Measurements from ENCODE around the gene TRAPPC4. TPM values are rescaled to one million over a fixed set of nuclear protein-coding genes. Genes with fewer than 3 reads are reported as not detected.

TRAPPC4 gene
- total and polyA plus RNA-seq, 4 donors = 43.0 to 71.4 (median 54.5) TPM

GRCh38 chr11:119046489-119046888 is 27.9 kb downstream of the TRAPPC4 start:
- WGBS, 2 donors = 96 to 97% methylated on average over 6 of the region's 6 CpGs
- ATAC-seq (ENCODE audit: insufficient read depth, low FRiP score) = no peak

GRCh38 chr11:119047205-119047604 is 28.6 kb downstream of the TRAPPC4 start:
- 87 to 96% methylated on average over 6 of the region's 6 CpGs for WGBS, 2 donors
- no peak overlapping the region for H3K9ac ChIP-seq (ENCODE audit: insufficient read depth in 1 of 2, low read length in 2 of 2)
- DNase-seq = no peak
- no peak overlapping the region for H3K4me3 ChIP-seq
- no peak for ATAC-seq (ENCODE audit: insufficient read depth, low FRiP score)
- no peak overlapping the region for H3K27ac ChIP-seq (ENCODE audit: low read depth in 1 of 2, low read length in 1 of 2)
- H3K9me3 ChIP-seq (ENCODE audit: control insufficient read depth in 4 of 4, insufficient read depth in 3 of 4, low read length in 3 of 4) = no peaks in the 10 kb centered on the region
- no peaks in the 10 kb centered on the region for H3K27me3 ChIP-seq (ENCODE audit: control insufficient read depth in 3 of 3, insufficient read depth in 3 of 3, low read length in 2 of 3)
- peaks cover 32 to 64% (median 38%) of the 10 kb centered on the region in 4 donors for H3K36me3 ChIP-seq (ENCODE audit: control insufficient read depth in 4 of 4, insufficient read depth in 4 of 4, low read length in 4 of 4)
- H3K4me1 ChIP-seq (ENCODE audit: control insufficient read depth in 5 of 5, insufficient read depth in 5 of 5, low read length in 5 of 5) = no peaks in the 10 kb centered on the region
- no peak for TF ChIP-seq CTCF (IDR thresholded peaks at IDR 0.05; ENCODE audit: control extremely low read depth, extremely low read depth)

More at GRCh38 chr11:119046489-119046888, 27.9 kb downstream of the TRAPPC4 start:
- no peak for TF ChIP-seq CTCF (IDR thresholded peaks at IDR 0.05; ENCODE audit: control extremely low read depth, extremely low read depth)
- Histone ChIP-seq H3K9me3 (ENCODE audit: control insufficient read depth in 4 of 4, insufficient read depth in 3 of 4, low read length in 3 of 4) (no peaks in the 10 kb centered on the region), H3K4me1 (ENCODE audit: control insufficient read depth in 5 of 5, insufficient read depth in 5 of 5, low read length in 5 of 5) (no peaks in the 10 kb centered on the region), H3K36me3 (ENCODE audit: control insufficient read depth in 4 of 4, insufficient read depth in 4 of 4, low read length in 4 of 4) (peaks cover 28 to 57% (median 34%) of the 10 kb centered on the region in 4 donors), H3K4me3 (no peak overlapping the region), H3K9ac (ENCODE audit: insufficient read depth in 1 of 2, low read length in 2 of 2) (no peak overlapping the region), H3K27me3 (ENCODE audit: control insufficient read depth in 3 of 3, insufficient read depth in 3 of 3, low read length in 2 of 3) (no peaks in the 10 kb centered on the region), H3K27ac (ENCODE audit: low read depth in 1 of 2, low read length in 1 of 2) (no peak overlapping the region)
- no peak for DNase-seq

GRCh38 chr11:119048644-119049043 is 30.1 kb downstream of the TRAPPC4 start:
- Histone ChIP-seq H3K4me1 (ENCODE audit: control insufficient read depth in 5 of 5, insufficient read depth in 5 of 5, low read length in 5 of 5) (no peaks in the 10 kb centered on the region), H3K36me3 (ENCODE audit: control insufficient read depth in 4 of 4, insufficient read depth in 4 of 4, low read length in 4 of 4) (peaks cover 39 to 77% (median 49%) of the 10 kb centered on the region in 4 donors), H3K27ac (ENCODE audit: low read depth in 1 of 2, low read length in 1 of 2) (no peak overlapping the region), H3K27me3 (ENCODE audit: control insufficient read depth in 3 of 3, insufficient read depth in 3 of 3, low read length in 2 of 3) (no peaks in the 10 kb centered on the region), H3K9ac (ENCODE audit: insufficient read depth in 1 of 2, low read length in 2 of 2) (no peak overlapping the region), H3K4me3 (no peak overlapping the region), H3K9me3 (ENCODE audit: control insufficient read depth in 4 of 4, insufficient read depth in 3 of 4, low read length in 3 of 4) (no peaks in the 10 kb centered on the region)
- DNase-seq = no peak
- no peak for TF ChIP-seq CTCF (IDR thresholded peaks at IDR 0.05; ENCODE audit: control extremely low read depth, extremely low read depth)
- 94 to 96% methylated on average over 9 of the region's 9 CpGs for WGBS, 2 donors
- ATAC-seq (ENCODE audit: insufficient read depth, low FRiP score) = no peak

GRCh38 chr11:119049081-119049480 is 30.5 kb downstream of the TRAPPC4 start:
- Histone ChIP-seq H3K27me3 (ENCODE audit: control insufficient read depth in 3 of 3, insufficient read depth in 3 of 3, low read length in 2 of 3) (no peaks in the 10 kb centered on the region), H3K4me3 (no peak overlapping the region), H3K27ac (ENCODE audit: low read depth in 1 of 2, low read length in 1 of 2) (no peak overlapping the region), H3K9me3 (ENCODE audit: control insufficient read depth in 4 of 4, insufficient read depth in 3 of 4, low read length in 3 of 4) (no peaks in the 10 kb centered on the region), H3K9ac (ENCODE audit: insufficient read depth in 1 of 2, low read length in 2 of 2) (no peak overlapping the region), H3K36me3 (ENCODE audit: control insufficient read depth in 4 of 4, insufficient read depth in 4 of 4, low read length in 4 of 4) (peaks cover 39 to 81% (median 53%) of the 10 kb centered on the region in 4 donors), H3K4me1 (ENCODE audit: control insufficient read depth in 5 of 5, insufficient read depth in 5 of 5, low read length in 5 of 5) (no peaks in the 10 kb centered on the region)
- WGBS, 2 donors = 94 to 96% methylated on average over 7 of the region's 7 CpGs
- no peak for ATAC-seq (ENCODE audit: insufficient read depth, low FRiP score)
- no peak for TF ChIP-seq CTCF (IDR thresholded peaks at IDR 0.05; ENCODE audit: control extremely low read depth, extremely low read depth)
- DNase-seq = no peak
